HepG2 (cell line): ENCODE data around the gene ADH1B. TPM values are rescaled to one million over a fixed set of nuclear protein-coding genes. Genes with fewer than 3 reads are reported as not detected.

Experiments
- ATAC-seq: fragments of 200-7000 bp; cut with Tn5 transposase; 3 replicates; pipeline ENCODE4 v1.9.1; 2020; ENCODE audit warnings: mild to moderate bottlenecking, moderate library complexity
- BruUV-seq: library from RNA; stranded (reverse); fragments of 400-500 nt; replicated peaks from 2 replicates; lab custom pipeline; 2021; lab: Mats Ljungman, UMichigan
- CTCF ChIA-PET: fragments of 300-600 bp; formaldehyde crosslinking; extraction: SDS; loops from one replicate; lab custom pipeline; 2021; ENCODE audit warnings: low total read pairs, inconsistent platforms, low intra/inter-chr PET ratio; lab: Yijun Ruan, JAX
- POLR2A ChIA-PET: fragments of 350-600 bp; sonication (Branson Sonifier 250); formaldehyde crosslinking; loops from one replicate; lab custom pipeline; 2020; ENCODE audit warnings: antibody characterized with exemption, inconsistent platforms; lab: Yijun Ruan, JAX
- DNase-seq: peaks from one replicate; pipeline ENCODE4 v3.0.0-alpha.2; 2015; ENCODE audit warnings: low spot score
- FAIRE-seq: peaks from 3 replicates; lab custom pipeline; 2011; peaks lifted over from hg19 to GRCh38; lab: Jason Lieb, UNC
- H2AFZ ChIP-seq: one replicate; pipeline ENCODE4 v1.6.1; 2011; ENCODE audit warnings: low read length, inconsistent platforms
- H3K27ac ChIP-seq: fragments of 300-600 bp; 3 replicates; pipeline ENCODE4 v1.8.0; 2011; ENCODE audit warnings: mixed run types, mild to moderate bottlenecking, mixed read lengths, low read length, inconsistent platforms; ENCODE audit not compliant: insufficient read depth; ENCODE audit errors: extremely low read length
- H3K27me3 ChIP-seq, 2 experiments: fragments of 200-600 bp in 1 of 2; 2 replicates in 1 of 2; 3 replicates in 1 of 2; pipeline versions ENCODE4 v1.6.0 to v1.8.0; 2011; ENCODE audit warnings: low read length in 2 of 2, mild to moderate bottlenecking in 2 of 2, moderate library complexity in 2 of 2, inconsistent platforms in 1 of 2; ENCODE audit not compliant: insufficient read depth in 2 of 2, control insufficient read depth in 1 of 2
- H3K36me3 ChIP-seq, 2 experiments: fragments of 200-600 bp in 1 of 2; replicated peaks in 1 of 2; 2 replicates in 1 of 2; 3 replicates in 1 of 2; pipeline versions ENCODE4 v1.5.1 to v1.8.0; 2011; ENCODE audit warnings: low read length in 2 of 2, inconsistent platforms in 1 of 2; ENCODE audit not compliant: insufficient read depth in 2 of 2, control insufficient read depth in 1 of 2
- H3K4me1 ChIP-seq: 2 replicates; pipeline ENCODE4 v1.5.1; 2012; ENCODE audit warnings: low read length, inconsistent platforms; ENCODE audit not compliant: insufficient read depth
- H3K4me2 ChIP-seq: 2 replicates; pipeline ENCODE4 v1.6.0; 2011; ENCODE audit warnings: low read depth, low read length, inconsistent platforms
- H3K4me3 ChIP-seq, 3 experiments: fragments of 200-600 bp in 1 of 3; sonication (generic), shearing (Covaris generic) in 1 of 3; replicated peaks in 1 of 3; 2 replicates each; pipeline ENCODE4 v1.5.1; 2011 to 2016; ENCODE audit warnings: low read length in 3 of 3, inconsistent platforms in 2 of 3, low read depth in 2 of 3, mild to moderate bottlenecking in 2 of 3, control low read depth in 1 of 3, mixed read lengths in 1 of 3; ENCODE audit not compliant: insufficient read depth in 1 of 3
- H3K79me2 ChIP-seq: one replicate; pipeline ENCODE4 v1.6.1; 2011; ENCODE audit warnings: low read length, inconsistent platforms; ENCODE audit not compliant: insufficient read depth
- H3K9ac ChIP-seq: 2 replicates; pipeline ENCODE4 v1.6.0; 2011; ENCODE audit warnings: mild to moderate bottlenecking, low read depth, low read length, inconsistent platforms; ENCODE audit not compliant: insufficient read depth
- H3K9me3 ChIP-seq: 2 replicates; pipeline ENCODE4 v1.5.1; 2012; ENCODE audit warnings: mild to moderate bottlenecking, low read length
- H4K20me1 ChIP-seq: 2 replicates; pipeline ENCODE4 v1.6.0; 2011; ENCODE audit warnings: inconsistent platforms, mild to moderate bottlenecking, low read length, moderate library complexity; ENCODE audit not compliant: insufficient read depth
- GABPA ChIP-seq, 2 experiments: IDR thresholded peaks; 2 replicates each; pipeline ENCODE4 v1.6.1; 2011 to 2016; ENCODE audit warnings: low read depth in 2 of 2, low read length in 1 of 2, missing biosample characterization in 1 of 2, missing genetic modification characterization in 1 of 2
- NFIB ChIP-seq: sonication (generic); formaldehyde crosslinking; IDR thresholded peaks from 2 replicates; pipeline ENCODE4 v1.9.0; 2021; ENCODE audit warnings: missing genetic modification reagents, mild to moderate bottlenecking, borderline replicate concordance
- RCOR2 ChIP-seq: IDR thresholded peaks from 2 replicates; pipeline ENCODE4 v1.6.1; 2016; ENCODE audit warnings: missing biosample characterization, missing genetic modification reagents
- SATB2 ChIP-seq: sonication (generic); formaldehyde crosslinking; IDR thresholded peaks from 2 replicates; pipeline ENCODE4 v1.5.0; 2020; ENCODE audit warnings: missing genetic modification reagents
- TBP ChIP-seq: sonication (generic); formaldehyde crosslinking; IDR thresholded peaks from 2 replicates; pipeline ENCODE4 v1.5.0; 2020; ENCODE audit warnings: missing genetic modification reagents
- ZNF24 ChIP-seq: fragments of 450-650 bp; IDR thresholded peaks from 2 replicates; pipeline ENCODE4 v1.6.1; 2017; ENCODE audit warnings: antibody characterized with exemption, mild to moderate bottlenecking
- ZNF30 ChIP-seq: sonication (generic); formaldehyde crosslinking; IDR thresholded peaks from 2 replicates; pipeline ENCODE4 v1.5.0; 2020; ENCODE audit warnings: mild to moderate bottlenecking, missing genetic modification reagents
- ZNF333 ChIP-seq: sonication (generic); formaldehyde crosslinking; IDR thresholded peaks from 2 replicates; pipeline ENCODE4 v1.4.0; 2020; ENCODE audit warnings: mild to moderate bottlenecking, missing genetic modification reagents, borderline replicate concordance
- WGBS: methylation state at CpG from one replicate; pipeline ENCODE4 v1.1.6; 2017; ENCODE audit warnings: low lambda C conversion rate; 5-methylcytosine and 5-hydroxymethylcytosine counted together
- in situ Hi-C: cut with HindIII; loops from 2 replicates; pipeline ENCODE4 v1.10.0; 2017; ENCODE audit warnings: low pct_unique_long_range_greater_than_20kb; ENCODE audit not compliant: extremely low pct_ligation_motif_present
- intact Hi-C: fragments of 100-400 bp; cut with micrococcal nuclease; formaldehyde crosslinking; loops from one replicate; pipeline ENCODE4 v1.10.0; 2022; ENCODE audit not compliant: unreplicated experiment
- polyA plus RNA-seq, 8 experiments: library from polyadenylated mRNA; depleted of rRNA in 3 of 8; stranded (reverse) in 7 of 8; unstranded in 1 of 8; fragments of >200 nt; fragmentation: Illumina TruSeq in 4 of 8; extraction: Trizol in 4 of 8; gene quantifications; 2 replicates each; pipeline versions ENCODE4 v1.2.1 to v1.2.3, GENCODE V29; 2011 to 2016; ENCODE audit warnings: low read depth in 4 of 8, missing spikeins in 1 of 8, mixed read lengths in 1 of 8; ENCODE audit not compliant: insufficient read depth in 1 of 8
- total RNA-seq, 5 experiments: library from RNA; depleted of rRNA; stranded (reverse); fragments of >200 nt; fragmentation: Illumina TruSeq; extraction: Trizol; gene quantifications; 2 replicates each; pipeline ENCODE4 v1.2.3, GENCODE V29; 2016; ENCODE audit warnings: low read depth in 1 of 5
- TF ChIP-seq, protein P1 (sequence below): sonication (generic); formaldehyde crosslinking; IDR thresholded peaks from 2 replicates; pipeline ENCODE4 v1.4.0; 2020; ENCODE audit warnings: mild to moderate bottlenecking, missing genetic modification reagents
- TF ChIP-seq, protein P2 (sequence below): IDR thresholded peaks from 2 replicates; pipeline ENCODE4 v1.6.1; 2016; ENCODE audit warnings: missing genetic modification reagents, missing compliant biosample characterization

ADH1B gene
- total and polyA plus RNA-seq, 2 of the 13 experiments (the other 11 are each of a cell fraction or from before 2014, with no cell fraction given) = 0.05 to 0.40 TPM

DNA sequence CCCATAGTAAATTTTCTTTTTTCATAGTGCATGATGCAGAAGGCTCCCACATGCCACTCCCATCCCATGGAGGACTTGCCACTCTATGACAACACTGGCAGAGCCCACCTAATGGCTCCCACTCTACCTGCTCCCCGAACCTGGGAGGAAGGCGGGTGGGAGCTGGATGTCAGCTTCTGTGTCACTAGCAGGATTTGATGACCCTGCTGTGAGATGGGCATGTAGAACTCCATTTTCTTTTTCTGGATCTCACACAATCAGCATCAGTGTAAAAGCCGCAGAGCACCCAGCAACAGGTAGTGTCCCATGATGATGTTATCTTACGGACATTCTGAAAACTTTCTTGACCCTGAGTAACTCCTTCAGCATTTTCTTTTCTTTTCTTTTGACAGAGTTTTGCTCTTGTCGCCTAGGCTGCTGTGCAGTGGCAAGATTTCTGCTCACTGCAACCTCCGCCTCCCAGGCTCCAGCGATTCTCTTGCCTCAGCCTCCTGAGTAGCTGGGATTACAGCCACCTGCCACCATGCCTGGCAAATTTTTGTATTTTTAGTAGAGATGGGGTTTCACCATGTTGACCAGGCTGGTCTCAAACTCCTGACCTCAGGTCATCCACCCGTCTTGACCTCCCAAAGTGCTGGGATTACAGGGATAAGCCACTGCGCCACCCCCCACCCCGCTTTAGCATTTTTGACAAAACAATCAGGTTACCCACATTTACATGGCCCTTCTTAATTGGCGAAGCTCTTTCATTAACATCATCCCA, 15.4 kb downstream of the ADH1B start:
- DNase-seq (no peak), FAIRE-seq (no peak)
- 82% methylated on average over 11 of the region's 11 CpGs for WGBS

More for the DNA sequence above, 15.4 kb downstream of the ADH1B start:
- ChIA-PET CTCF (no interaction called here), POLR2A (no interaction called here)
- H3K4me1 ChIP-seq = peaks cover 3% of the 10 kb centered on the region; the same call in 1 of the 2 replicates
- no peaks in the 10 kb centered on the region for H3K9me3 ChIP-seq
- in situ Hi-C loops = no loop called here
- no peak overlapping the region for H3K9ac ChIP-seq
- H2AFZ ChIP-seq = no peak overlapping the region
- H3K27ac ChIP-seq = no peak overlapping the region
- H3K79me2 ChIP-seq = no peaks in the 10 kb centered on the region
- intact Hi-C loops = no loop called here
- H3K27me3 ChIP-seq = no peaks in the 10 kb centered on the region
- no peak overlapping the region for H3K4me2 ChIP-seq
- no peaks in the 10 kb centered on the region for H4K20me1 ChIP-seq
- ATAC-seq = no peak
- no peak overlapping the region for H3K4me3 ChIP-seq
- no TSS peak for BruUV-seq
- TF ChIP-seq RCOR2 (no peak), SATB2 (no peak), TBP (CRISPR knock-in tag) (no peak), ZNF30 (no peak), ZNF24 (no peak), GABPA (IDR thresholded peaks at IDR 0.05; ENCODE audit: low read depth, low read length) (no peak), GABPA (CRISPR knock-in tag; IDR thresholded peaks at IDR 0.05; ENCODE audit: low read depth) (no peak), ZNF333 (no peak), NFIB (CRISPR knock-in tag) (no peak)
- TF ChIP-seq, protein P1, sequence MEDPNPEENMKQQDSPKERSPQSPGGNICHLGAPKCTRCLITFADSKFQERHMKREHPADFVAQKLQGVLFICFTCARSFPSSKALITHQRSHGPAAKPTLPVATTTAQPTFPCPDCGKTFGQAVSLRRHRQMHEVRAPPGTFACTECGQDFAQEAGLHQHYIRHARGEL (CRISPR knock-in tag) = no peak
- TF ChIP-seq, protein P2, sequence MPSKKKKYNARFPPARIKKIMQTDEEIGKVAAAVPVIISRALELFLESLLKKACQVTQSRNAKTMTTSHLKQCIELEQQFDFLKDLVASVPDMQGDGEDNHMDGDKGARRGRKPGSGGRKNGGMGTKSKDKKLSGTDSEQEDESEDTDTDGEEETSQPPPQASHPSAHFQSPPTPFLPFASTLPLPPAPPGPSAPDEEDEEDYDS (CRISPR knock-in tag) = no peak
- TF ChIP-seq, all 625 proteins: peak for 0
- H3K36me3 ChIP-seq = no peaks in the 10 kb centered on the region
